HepG2 (cell line): ENCODE measurements around the gene POP7. TPM values are rescaled to one million over a fixed set of nuclear protein-coding genes. Genes with fewer than 3 reads are reported as not detected.
A peak's percentile ranks its signal among the peaks of the same experiment; 100 is the strongest.

Experiments used
- AGO2 ChIP-seq: fragments of 200-400 bp; formaldehyde crosslinking; optimal IDR thresholded peaks from 2 replicates; pipeline ENCODE3; 2017; ENCODE audit warnings: mild to moderate bottlenecking, low read depth, low read length, moderate library complexity
- polyA plus RNA-seq, 8 experiments: library from polyadenylated mRNA; depleted of rRNA in 3 of 8; stranded (reverse) in 7 of 8; unstranded in 1 of 8; fragments of >200 nt; fragmentation: Illumina TruSeq in 4 of 8; extraction: Trizol in 4 of 8; gene quantifications; 2 replicates each; pipeline versions ENCODE4 v1.2.1 to v1.2.3, GENCODE V29; 2011 to 2016; ENCODE audit warnings: low read depth in 4 of 8, missing spikeins in 1 of 8, mixed read lengths in 1 of 8; ENCODE audit not compliant: insufficient read depth in 1 of 8
- total RNA-seq, 5 experiments: library from RNA; depleted of rRNA; stranded (reverse); fragments of >200 nt; fragmentation: Illumina TruSeq; extraction: Trizol; gene quantifications; 2 replicates each; pipeline ENCODE4 v1.2.3, GENCODE V29; 2016; ENCODE audit warnings: low read depth in 1 of 5
- TF ChIP-seq, protein P1 (sequence below): sonication (generic); formaldehyde crosslinking; IDR thresholded peaks from 2 replicates; pipeline ENCODE4 v1.5.1; 2020; ENCODE audit warnings: mild to moderate bottlenecking, missing genetic modification reagents, moderate library complexity
- TF ChIP-seq, protein P2 (sequence below): sonication (generic); formaldehyde crosslinking; IDR thresholded peaks from 2 replicates; pipeline ENCODE4 v1.5.0; 2020; ENCODE audit warnings: mild to moderate bottlenecking, missing genetic modification reagents, borderline replicate concordance

Gene POP7
- total and polyA plus RNA-seq, 2 of the 13 experiments (the other 11 are each of a cell fraction or from before 2014, with no cell fraction given), result 63.9 to 91.1 TPM

DNA sequence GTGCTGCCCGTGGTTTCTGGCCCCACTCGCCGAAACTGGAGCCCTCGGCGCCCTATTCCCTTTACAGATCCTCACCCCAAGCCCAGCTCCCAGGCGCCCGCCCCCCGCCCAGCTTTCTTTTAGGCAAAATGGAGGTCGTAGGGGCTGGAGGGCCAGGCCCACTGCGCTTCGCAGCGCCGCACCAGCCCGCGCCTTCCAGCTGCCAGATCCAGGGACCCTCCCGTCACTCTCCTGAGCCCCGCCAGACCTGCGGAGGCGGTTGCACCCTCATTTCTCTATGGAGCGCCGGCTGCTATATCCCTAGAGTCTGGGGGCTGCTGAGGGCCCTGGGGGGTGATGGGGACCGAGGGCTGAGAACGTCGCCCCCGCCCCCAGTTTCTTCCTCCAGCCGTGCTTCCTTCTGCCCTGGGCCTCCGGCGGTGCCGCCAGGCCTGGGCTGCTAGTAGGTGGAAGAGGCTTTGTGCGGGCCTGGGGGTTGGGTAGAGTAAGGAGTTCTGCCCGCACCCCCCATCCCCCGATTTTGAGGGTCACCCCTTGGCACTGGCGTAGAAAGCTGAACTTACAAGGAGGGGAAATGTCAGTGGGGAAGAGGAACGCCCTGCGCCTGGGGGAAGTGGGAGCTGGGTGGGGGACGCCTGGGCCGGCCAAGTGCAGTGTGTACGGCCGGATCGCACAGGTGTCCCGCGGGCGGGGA lies 31.4 kb upstream of the POP7 start (continued):
- TF ChIP-seq, protein P1, sequence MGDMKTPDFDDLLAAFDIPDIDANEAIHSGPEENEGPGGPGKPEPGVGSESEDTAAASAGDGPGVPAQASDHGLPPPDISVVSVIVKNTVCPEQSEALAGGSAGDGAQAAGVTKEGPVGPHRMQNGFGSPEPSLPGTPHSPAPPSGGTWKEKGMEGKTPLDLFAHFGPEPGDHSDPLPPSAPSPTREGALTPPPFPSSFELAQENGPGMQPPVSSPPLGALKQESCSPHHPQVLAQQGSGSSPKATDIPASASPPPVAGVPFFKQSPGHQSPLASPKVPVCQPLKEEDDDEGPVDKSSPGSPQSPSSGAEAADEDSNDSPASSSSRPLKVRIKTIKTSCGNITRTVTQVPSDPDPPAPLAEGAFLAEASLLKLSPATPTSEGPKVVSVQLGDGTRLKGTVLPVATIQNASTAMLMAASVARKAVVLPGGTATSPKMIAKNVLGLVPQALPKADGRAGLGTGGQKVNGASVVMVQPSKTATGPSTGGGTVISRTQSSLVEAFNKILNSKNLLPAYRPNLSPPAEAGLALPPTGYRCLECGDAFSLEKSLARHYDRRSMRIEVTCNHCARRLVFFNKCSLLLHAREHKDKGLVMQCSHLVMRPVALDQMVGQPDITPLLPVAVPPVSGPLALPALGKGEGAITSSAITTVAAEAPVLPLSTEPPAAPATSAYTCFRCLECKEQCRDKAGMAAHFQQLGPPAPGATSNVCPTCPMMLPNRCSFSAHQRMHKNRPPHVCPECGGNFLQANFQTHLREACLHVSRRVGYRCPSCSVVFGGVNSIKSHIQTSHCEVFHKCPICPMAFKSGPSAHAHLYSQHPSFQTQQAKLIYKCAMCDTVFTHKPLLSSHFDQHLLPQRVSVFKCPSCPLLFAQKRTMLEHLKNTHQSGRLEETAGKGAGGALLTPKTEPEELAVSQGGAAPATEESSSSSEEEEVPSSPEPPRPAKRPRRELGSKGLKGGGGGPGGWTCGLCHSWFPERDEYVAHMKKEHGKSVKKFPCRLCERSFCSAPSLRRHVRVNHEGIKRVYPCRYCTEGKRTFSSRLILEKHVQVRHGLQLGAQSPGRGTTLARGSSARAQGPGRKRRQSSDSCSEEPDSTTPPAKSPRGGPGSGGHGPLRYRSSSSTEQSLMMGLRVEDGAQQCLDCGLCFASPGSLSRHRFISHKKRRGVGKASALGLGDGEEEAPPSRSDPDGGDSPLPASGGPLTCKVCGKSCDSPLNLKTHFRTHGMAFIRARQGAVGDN (CRISPR knock-in tag), result peak; percentile 45; the same call in 1 of the 2 replicates
- TF ChIP-seq AGO2, result peak; percentile 38
- TF ChIP-seq, protein P2, sequence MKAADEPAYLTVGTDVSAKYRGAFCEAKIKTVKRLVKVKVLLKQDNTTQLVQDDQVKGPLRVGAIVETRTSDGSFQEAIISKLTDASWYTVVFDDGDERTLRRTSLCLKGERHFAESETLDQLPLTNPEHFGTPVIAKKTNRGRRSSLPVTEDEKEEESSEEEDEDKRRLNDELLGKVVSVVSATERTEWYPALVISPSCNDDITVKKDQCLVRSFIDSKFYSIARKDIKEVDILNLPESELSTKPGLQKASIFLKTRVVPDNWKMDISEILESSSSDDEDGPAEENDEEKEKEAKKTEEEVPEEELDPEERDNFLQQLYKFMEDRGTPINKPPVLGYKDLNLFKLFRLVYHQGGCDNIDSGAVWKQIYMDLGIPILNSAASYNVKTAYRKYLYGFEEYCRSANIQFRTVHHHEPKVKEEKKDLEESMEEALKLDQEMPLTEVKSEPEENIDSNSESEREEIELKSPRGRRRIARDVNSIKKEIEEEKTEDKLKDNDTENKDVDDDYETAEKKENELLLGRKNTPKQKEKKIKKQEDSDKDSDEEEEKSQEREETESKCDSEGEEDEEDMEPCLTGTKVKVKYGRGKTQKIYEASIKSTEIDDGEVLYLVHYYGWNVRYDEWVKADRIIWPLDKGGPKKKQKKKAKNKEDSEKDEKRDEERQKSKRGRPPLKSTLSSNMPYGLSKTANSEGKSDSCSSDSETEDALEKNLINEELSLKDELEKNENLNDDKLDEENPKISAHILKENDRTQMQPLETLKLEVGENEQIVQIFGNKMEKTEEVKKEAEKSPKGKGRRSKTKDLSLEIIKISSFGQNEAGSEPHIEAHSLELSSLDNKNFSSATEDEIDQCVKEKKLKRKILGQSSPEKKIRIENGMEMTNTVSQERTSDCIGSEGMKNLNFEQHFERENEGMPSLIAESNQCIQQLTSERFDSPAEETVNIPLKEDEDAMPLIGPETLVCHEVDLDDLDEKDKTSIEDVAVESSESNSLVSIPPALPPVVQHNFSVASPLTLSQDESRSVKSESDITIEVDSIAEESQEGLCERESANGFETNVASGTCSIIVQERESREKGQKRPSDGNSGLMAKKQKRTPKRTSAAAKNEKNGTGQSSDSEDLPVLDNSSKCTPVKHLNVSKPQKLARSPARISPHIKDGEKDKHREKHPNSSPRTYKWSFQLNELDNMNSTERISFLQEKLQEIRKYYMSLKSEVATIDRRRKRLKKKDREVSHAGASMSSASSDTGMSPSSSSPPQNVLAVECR (CRISPR knock-in tag), result 0 out of 2 replicates have a peak, but pooled peaks have one; percentile 8
- TF ChIP-seq, all 625 proteins: peak for 19
